HG02798 (cell line): Measurements from ENCODE around the gene BAG1.

ENCODE experiments used
- ATAC-seq: cut with Tn5 transposase; IDR thresholded peaks from one replicate; pipeline ENCODE4 v1.9.1; 2021; ENCODE audit warnings: mild to moderate bottlenecking; ENCODE audit not compliant: unreplicated experiment, poor library complexity

The BAG1 gene

DNA sequence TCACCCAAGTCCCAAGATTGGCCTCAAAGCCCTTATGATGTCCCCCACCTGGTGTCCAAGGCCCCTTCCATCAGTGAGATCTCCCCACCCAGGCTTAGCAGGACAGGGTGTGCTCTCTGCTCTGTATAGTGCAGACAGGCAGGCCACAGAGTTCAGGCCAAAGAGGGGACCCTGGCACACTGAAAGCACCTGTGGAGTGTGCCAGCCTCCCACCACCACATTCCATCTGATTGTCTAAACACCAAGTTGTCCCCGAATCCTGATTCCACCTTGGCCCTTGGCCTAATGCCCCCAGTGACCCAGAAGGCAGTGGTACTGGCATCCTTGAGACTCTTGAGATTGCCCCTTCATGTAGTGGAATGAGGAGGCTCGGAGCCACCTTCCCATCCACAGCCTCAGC lies 19.2 kb downstream of the BAG1 start:
- no peak for ATAC-seq

DNA sequence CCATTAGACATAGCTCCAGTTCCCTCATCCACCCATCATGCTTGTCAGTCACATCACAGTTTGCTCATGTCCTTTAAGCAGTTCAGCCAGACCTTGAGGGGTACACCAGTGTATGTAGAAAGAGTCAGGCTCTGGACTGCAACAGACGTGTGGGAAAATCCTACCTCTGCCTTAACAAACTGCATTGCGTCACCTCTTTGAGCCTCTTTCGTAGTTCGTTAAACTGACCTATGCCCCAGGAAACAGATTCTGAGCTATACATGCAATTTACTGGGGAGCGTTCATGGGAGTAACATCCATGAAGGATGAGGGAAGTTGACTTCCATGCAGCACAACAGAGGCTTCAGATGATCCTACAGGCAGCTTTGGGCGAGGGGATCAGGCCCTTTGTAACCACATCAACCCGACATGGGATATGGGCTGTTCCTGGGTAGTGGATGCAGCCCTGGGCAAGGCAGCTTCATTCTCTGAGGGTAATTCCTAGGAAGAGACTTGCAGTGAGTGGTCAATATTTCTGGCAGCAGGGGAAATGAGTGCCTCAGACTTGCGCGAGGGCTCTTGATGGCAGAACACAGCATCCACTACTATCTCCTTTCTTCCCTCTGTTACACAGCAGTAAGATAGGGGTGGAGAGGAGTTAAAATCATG lies 20.2 kb downstream of the BAG1 start:
- no peak for ATAC-seq

DNA sequence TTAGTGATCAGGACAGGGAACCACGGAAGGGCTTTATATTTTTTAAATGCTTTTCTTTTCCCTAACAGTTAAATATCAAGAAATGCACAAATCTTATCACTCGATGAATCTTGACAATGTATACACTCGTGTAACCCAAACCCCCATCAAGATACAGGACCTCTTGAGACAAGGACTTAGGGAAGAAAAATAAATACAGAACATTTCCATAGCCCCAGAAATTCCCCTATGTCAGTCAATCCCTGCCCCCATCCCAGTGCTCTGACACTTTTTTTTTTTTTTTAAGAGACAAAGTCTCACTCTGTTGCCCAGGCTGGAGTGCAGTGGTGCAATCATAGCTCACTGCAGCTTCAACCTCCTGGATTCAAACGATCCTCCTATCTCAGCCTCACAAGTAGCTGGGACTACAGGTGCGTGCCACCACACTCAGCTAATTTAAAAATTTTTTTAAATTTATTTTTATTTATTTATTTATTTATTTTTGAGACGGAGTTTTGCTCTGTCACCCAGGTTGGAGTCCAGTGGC lies 21.8 kb downstream of the BAG1 start:
- no peak for ATAC-seq

DNA sequence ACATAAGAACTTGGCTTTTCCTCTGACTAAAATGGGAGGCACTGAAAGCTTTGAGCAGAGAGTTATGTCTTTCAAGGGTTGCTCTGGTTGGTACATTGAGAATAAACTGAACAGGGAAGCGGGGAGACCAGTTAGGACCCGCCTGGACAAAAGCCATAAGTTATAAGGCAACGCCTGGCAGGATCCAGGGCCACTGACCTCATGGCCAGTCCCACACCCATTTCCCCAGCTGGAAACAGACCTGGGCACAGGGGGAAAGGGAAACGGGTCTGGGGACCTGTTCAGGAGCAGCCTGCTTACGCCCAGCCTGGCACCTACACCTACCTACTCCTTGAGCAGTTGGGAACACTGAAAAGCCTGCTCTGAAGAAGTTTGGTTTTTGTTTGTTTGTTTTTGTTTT lies 23.2 kb downstream of the BAG1 start:
- ATAC-seq, result no peak

DNA sequence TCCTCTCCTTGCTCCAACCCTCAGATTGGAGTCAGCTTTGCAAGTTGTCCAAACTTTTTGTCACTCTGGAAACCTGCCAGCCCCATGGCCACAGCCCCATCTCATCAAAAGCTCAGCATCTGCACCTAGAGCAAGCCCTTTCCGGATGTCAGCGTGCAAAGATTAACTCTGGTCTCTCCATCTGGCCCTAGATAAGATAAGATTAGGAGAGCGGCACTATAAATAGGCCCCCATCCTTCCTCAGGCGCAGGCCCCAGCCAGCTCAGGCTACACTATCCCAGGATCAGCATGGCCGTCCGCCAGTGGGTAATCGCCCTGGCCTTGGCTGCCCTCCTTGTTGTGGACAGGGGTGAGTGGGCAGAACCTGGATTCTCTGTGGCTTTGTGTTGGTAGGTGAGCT lies 24.6 kb downstream of the BAG1 start, which contains the start of gene SPINK4:
Gene SPINK4, plus strand, starts transcription at position 247 of the 400 bp plus-strand sequence. Its CDS starts 42 bp downstream, at position 289.
- ATAC-seq, result no peak

DNA sequence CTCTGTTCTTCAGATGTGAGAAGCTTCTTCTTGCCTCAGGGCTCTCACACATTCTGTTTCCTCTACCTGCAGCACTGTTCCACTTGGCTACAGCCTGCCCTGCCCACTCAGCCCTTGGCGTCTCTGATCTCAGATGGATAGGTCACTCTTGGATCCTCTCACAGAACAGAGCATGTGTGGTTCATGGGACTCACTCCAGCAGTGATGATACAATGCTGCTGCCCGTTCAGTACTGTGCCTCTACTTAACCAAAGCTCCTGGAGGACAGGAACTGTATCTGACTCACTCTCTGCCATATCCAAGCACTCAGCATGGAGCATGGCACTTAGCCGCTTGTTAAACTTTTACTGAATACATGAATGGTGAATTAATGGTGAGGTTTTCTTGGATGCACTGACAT lies 27.9 kb downstream of the BAG1 start:
- no peak for ATAC-seq

DNA sequence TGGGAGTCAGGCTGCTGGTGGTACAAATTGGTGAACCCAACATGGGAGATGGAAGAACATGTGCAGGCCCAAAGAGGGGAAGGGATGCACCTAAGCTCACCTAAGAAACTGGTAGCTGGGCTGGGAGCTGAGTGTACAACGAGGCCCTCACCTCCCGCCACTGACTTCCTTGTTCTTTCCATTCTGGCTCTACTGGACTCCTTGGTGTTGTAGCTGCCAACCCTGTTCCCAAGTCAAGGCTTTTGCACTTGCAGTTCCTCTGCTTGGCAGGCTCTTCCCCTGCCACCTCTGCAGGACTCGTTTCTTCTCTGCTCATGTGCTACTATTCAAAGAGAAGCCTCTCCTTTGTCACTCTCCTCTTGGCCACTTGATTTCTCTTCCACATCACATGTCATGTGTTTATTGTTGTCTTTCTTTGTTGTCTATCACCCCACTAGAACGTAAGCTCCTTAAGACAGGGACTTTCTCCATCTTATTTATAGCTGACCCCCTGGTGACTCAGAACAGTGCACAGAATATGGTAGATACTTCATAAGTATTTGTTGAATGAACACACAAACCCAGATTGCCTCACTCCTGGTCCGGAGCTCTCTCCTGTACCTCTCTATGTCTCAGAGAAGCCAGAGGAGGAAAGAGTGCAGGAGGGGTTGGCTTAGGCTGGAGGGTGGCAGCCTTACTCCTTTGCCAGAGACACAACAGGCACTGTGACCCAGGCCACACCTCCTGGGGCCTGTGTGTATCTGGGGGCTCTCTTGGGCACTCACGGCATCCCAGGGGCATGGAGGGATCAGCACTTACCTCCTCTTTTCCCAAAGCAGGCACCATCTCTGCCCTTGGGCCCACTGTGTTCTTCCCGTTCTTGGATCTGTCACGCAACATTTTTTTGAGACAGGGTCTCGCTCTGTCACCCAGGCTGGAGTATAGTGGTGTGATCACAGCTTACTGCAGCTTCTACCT lies 29.7 kb downstream of the BAG1 start:
- no peak for ATAC-seq

DNA sequence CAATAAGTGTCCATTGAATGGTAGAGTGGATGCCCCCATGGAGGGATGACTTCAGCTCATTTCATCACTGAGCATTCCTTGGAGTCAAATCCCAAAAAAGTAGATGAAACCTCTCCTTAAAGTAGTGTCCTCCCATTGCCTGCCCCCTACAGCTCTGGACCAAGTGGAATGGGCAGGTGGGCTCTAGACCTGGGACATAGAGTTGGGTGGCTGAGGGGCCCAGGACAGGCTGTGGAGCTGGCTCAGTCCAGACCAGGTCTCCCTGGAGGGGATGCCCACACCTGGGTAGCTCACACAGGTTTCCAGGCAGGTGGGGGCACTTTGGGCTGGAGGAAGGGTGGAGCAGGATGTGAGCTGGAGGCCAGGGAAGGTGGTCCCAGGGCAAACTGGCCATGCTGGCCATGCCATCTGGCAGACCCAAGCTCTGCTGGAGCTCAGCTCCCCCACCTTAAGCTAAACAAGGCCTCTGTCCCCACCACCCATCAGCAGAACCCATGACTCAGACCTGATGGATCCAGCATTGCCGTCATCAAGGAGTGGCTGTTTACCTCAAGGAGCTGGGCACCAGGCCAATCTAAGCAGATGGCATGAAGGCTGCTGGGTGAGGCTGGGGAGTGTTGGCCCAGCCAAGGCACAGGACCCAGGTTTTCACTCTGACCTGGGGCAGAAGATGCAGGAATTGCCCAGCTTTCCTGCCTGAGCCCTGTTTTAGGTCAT lies 30.7 kb downstream of the BAG1 start:
- ATAC-seq, result no peak

DNA sequence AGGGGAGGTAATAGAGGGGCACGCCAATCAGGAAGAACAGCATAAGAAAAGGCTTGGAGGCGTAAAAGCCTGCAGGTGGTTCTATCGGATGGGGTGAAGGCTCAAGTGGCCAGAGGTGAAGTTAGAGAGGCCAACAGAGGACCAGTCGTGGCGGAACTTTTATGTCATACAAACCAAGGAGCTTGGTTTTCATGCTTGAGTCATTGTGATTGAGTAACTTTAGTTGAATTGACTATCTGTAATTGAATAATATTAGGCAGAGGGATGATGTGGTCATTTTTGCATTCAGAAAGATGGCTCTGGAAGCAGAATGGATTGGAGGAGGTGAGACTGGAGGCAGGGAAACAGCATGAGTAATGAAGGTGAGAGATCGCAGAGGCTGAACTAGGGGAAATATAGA lies 31.7 kb downstream of the BAG1 start:
- ATAC-seq, result no peak

DNA sequence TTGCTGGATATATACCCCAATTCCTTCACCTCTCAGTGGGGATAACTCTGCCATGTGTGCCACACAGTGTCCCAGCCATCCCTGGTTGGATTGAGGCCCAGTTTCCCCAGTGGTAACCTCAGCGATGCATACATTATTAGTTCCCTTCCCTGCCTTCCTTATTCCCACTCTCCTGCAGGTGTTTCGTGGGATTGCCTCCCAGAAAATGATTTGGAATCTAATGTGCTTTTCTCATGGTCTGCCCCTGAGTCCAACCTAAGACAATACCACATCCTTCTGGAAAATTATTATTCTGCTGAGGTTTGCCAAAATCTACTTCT lies 32.9 kb downstream of the BAG1 start:
- ATAC-seq, result no peak

DNA sequence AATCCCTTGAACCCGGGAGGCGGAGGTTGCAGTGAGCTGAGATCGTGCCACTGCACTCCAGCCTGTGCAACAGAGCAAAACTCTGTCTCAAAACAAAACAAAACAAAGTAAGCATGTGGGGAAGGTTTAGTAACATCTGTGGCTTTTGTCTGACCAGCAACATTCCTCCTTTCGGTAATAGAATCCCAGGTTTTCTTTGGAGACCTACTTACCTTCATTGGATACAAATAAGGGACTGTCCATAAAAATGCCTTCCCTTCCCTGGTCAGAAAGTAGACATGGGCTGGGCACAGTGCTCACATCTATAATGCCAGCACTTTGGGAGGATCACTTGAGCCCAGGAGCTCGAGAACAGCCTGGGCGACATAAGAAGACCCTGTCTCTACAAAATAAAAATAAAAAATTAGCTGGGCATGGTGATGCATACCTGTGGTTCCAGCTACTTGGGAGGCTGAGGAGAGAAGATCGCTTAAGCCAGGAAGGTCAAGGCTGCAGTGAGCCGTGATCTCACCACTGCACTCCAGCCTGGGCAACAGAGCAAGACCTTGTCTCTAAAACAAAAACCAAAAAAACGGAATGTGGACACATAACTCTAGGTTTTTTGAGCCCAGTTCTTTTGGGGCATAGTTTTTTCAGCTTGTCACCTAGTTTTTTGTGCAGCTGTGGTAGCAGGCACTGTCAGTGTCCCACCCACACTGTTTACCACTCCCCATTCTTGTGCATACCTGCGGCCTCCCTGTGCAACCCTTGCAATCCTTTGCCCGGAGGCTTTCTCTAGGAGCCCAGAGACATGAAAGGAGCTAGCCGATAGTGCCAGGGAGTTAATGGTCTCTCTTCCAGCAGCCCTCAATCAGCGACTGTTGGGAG lies 33.5 kb downstream of the BAG1 start:
- no peak for ATAC-seq

DNA sequence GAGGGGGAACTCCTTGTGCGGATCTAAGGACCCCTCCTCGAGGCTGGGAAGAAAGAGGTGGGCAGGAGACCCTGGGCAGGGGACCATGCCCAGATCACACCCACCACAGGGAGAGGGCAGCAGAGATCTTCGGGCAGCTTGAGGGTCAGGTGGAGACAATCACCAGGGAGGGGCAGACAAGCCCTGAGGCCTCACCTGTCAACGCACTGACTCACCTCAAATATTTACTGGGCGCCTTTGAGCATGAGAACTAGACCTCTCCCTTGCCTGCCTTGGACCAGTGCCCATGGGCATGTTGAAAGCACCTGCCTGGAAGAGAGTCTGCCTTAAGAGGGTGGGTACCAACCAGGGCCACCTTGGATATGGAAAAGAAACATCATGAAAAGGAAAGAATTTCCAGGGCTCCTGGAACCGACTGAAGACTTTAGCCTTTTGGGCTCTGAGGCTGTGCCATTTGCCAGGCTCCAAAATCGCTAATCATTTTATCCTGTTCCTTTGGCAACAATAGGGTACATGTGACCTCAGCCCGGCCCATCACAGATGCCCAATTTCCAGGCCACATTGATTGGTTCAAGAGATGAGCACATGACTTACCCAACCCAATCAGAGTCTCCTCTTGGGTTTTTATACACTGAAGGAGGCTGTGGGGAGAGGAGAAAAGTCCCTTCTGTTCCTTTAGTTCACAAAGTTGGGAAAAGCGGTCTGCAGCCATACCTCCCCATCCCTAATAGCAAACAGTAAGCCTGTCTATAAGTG lies 35.0 kb downstream of the BAG1 start:
- ATAC-seq, result no peak

DNA sequence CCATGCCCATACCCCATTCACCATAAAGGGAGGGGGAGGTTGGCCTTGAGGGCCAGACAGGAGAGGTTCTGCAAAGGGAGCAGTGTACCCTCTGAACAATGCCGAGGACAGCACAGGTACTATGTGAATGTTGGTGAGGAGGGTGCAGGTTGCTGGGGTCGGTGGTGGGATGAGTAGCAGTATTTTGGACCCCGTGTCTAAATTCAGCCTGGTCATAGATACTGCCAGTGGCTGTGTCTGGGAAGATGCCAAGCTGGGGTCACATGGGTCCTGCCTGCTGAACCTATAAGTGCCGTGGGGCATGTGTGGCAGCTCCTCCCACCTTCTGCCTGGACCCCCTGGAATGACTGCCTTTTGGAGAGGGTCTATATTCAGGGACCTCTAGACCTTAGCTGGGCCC lies 35.9 kb downstream of the BAG1 start:
- ATAC-seq, result no peak

DNA sequence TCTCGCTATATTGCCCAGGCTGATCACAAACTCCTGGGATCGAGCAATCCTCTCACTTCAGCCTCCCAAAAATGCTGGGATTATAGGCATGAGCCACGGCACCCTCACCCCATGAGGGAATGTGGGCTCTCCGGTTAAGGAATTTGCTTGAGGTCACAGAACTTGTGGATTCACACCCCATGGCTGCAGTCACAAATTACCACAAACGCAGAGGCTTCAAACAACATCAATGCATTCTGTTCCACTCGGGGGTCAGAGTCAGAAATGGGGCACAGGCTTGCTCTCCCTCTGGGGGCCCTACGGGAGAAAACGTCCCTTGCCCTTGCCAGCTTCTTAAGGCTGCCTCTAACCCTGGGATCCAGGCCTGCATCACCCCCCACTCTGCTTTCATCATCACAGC lies 36.8 kb downstream of the BAG1 start:
- no peak for ATAC-seq

DNA sequence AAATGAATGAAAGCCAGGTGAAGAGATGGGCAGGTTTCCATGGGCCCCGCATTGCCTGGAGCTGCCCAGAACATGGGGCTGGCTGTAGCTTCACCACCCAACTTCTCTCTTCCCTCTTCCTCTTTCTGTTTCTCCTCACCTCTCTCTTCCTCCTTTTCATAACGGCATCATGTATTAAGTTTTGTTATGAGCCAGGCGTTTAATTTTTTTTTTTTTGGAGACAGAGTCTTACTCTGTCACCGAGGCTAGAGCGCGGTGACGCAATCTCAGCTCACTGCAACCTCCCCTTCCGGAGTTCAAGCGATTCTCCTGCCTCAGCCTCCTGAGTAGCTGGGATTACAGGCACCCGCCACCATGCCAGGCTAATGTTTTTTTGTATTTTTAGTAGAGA lies 37.5 kb downstream of the BAG1 start:
- no peak for ATAC-seq

DNA sequence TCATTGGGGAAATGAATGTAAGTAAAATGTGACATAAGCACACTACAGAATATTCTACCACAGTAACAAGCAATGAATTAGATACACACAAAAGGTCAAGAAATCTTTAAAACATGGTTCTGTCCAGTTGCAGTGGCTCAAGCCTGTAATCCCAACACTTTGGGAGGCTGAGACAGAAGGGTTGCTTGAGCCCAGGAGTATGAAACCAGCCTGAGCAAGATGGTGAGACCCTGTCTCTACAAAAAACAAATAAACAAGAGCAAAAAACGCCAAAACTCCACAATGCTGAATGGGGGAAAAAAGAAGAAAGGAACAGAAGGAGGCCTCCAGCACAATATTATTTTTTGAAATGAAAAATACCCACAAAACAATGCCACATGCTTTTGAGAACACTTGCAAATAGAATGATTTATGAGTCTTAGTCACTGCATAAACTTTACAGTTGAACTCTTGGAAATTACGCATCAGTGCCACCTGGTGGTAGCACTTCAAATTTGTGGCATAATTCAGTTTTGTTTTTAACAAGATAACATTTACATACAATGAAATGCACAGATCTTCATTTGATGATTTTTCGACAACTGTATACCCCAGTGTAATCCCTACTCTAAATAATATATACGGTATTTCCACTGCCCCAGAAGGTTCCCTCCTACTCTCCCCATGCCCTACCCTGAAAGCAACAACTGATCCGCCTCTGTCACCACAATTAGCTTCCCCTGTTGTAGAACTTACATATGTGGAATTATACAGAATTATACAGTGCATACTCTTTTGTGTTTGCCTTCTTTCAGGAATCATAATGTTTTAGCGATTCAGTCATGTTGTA lies 39.0 kb downstream of the BAG1 start:
- ATAC-seq, result no peak

DNA sequence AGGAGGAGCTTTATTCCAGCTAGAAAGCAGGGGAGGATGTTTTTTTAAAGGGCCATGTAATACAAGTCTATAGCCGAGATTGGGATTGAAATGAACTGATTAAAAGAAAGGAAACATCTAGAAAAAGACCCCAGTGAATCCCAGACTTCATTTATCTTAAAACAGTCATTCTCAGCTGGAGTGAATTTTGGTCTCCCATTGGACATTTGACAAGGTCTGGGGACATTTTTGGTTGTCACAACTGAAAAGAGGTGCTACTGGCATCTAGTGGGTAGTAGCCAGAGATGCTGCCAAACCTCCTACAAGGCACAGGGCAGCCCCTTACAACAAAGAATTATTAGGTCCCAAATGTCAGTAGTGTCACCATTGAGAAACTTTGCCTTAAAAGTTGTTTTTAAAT lies 40.8 kb downstream of the BAG1 start:
- no peak for ATAC-seq

DNA sequence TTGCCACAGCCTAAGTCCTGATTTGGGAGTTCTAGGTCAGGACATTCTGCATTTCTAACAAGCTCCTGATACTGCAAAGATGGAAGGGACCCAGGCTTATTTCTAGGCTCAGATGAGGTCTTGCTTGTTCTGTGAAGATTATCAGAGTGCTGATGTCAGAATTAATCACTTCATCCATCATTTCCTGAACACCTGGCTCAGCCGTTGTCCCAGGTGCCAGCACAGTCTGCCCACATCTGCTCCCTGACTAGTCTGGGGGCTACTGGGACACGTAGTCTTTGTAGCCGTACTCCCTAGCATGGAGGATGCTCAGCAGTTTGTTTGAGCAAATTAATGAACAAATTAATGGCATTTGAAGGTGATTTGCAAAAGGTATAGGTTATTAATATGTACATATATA lies 42.5 kb downstream of the BAG1 start:
- no peak for ATAC-seq

DNA sequence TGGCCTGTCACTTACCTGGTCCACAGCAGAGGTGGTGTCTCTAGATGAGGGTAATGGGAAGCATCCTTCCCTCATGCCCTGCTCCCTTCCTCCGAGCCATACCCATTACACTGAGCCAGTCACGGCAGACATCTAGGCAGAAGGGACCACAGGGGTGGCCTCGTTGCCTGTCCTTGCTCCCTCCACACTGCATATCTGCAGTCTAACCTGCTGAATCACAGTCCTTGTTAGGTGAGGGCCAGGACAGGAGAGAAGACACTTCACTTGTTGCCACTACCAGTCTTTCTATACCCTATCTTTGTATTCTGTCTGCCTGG lies 43.0 kb downstream of the BAG1 start:
- no peak for ATAC-seq
